ENCODE data around the gene TKT. TPM values are rescaled to one million over a fixed set of nuclear protein-coding genes. Genes with fewer than 3 reads are reported as not detected.

TKT gene
- polyA plus RNA-seq, 4 donors, result 58.8 to 407 (median 128) TPM

GRCh38 chr3:53229171-53229570 is 26.7 kb downstream of the TKT start:
- 97 to 100% (median 97%) methylated on average over 14 of the region's 14 CpGs for WGBS, 3 donors

GRCh38 chr3:53227993-53228885 is 27.6 kb downstream of the TKT start:
- Histone ChIP-seq H3K4me1 (ENCODE audit: control insufficient read depth in 3 of 3, insufficient read depth in 2 of 3, low read depth in 1 of 3, low read length in 2 of 3) (no peaks in the 10 kb centered on the region), H3K36me3 (ENCODE audit: control insufficient read depth in 3 of 3, insufficient read depth in 2 of 3, low read depth in 1 of 3, low read length in 3 of 3) (peaks cover 16 to 100% (median 32%) of the 10 kb centered on the region in 3 donors), H3K4me3 (ENCODE audit: low read depth in 1 of 3, low read length in 3 of 3) (no peak overlapping the region), H3K9me3 (ENCODE audit: control insufficient read depth in 2 of 2, insufficient read depth in 1 of 2, low read depth in 1 of 2, low read length in 1 of 2) (no peaks in the 10 kb centered on the region), H3K27me3 (ENCODE audit: control insufficient read depth in 3 of 3, insufficient read depth in 3 of 3, low read length in 3 of 3) (no peaks in the 10 kb centered on the region), H3K27ac (ENCODE audit: low read depth in 1 of 3, low read length in 2 of 3) (no peak overlapping the region)
- WGBS, 3 donors, result 87 to 89% (median 87%) methylated on average over 24 of the region's 24 CpGs
- DNase-seq (no peak), FAIRE-seq (no peak)

More at GRCh38 chr3:53229171-53229570, 26.7 kb downstream of the TKT start:
- no peak for FAIRE-seq
- Histone ChIP-seq H3K9me3 (ENCODE audit: control insufficient read depth in 2 of 2, insufficient read depth in 1 of 2, low read depth in 1 of 2, low read length in 1 of 2) (no peaks in the 10 kb centered on the region), H3K27me3 (ENCODE audit: control insufficient read depth in 3 of 3, insufficient read depth in 3 of 3, low read length in 3 of 3) (no peaks in the 10 kb centered on the region), H3K4me1 (ENCODE audit: control insufficient read depth in 3 of 3, insufficient read depth in 2 of 3, low read depth in 1 of 3, low read length in 2 of 3) (no peaks in the 10 kb centered on the region), H3K4me3 (ENCODE audit: low read depth in 1 of 3, low read length in 3 of 3) (no peak overlapping the region), H3K36me3 (ENCODE audit: control insufficient read depth in 3 of 3, insufficient read depth in 2 of 3, low read depth in 1 of 3, low read length in 3 of 3) (peaks cover 22 to 97% (median 32%) of the 10 kb centered on the region in 3 donors), H3K27ac (ENCODE audit: low read depth in 1 of 3, low read length in 2 of 3) (no peak overlapping the region)
- DNase-seq, result no peak

DNA sequence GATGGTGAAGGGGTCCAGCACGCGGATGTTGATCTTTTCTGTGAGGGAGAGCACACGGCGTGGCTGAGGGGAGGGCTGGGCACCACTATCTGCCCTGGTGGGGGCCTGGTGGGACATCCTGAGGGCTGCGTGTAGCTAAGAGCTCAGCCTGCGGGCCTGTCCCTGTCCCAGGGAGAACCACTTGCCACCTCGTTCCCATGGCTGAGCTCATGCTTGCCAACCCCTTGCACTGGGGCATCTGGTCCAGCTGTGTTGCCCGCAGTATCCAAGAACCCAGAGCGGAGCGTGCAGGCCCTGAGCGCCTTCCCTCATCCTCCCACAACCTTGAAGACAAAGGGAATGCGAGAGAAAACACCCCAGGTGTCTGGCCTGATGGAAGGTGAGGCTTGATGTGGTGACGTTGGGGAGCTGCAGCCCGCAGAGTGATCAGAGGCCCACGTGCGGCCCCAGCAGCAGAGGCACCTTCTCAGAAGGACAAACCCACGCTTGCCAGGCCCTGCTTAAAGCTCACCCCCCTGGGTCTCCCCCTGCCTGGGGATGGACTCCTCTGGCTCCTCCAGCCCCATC is 28.9 kb downstream of the TKT start:
- Histone ChIP-seq H3K9me3 (ENCODE audit: control insufficient read depth in 2 of 2, insufficient read depth in 1 of 2, low read depth in 1 of 2, low read length in 1 of 2) (peaks cover 0 to under 1% of the 10 kb centered on the region in 2 donors), H3K27ac (ENCODE audit: low read depth in 1 of 3, low read length in 2 of 3) (no peak overlapping the region), H3K36me3 (ENCODE audit: control insufficient read depth in 3 of 3, insufficient read depth in 2 of 3, low read depth in 1 of 3, low read length in 3 of 3) (peaks cover 12 to 97% (median 35%) of the 10 kb centered on the region in 3 donors), H3K4me3 (ENCODE audit: low read depth in 1 of 3, low read length in 3 of 3) (no peak overlapping the region), H3K27me3 (ENCODE audit: control insufficient read depth in 3 of 3, insufficient read depth in 3 of 3, low read length in 3 of 3) (no peaks in the 10 kb centered on the region), H3K4me1 (ENCODE audit: control insufficient read depth in 3 of 3, insufficient read depth in 2 of 3, low read depth in 1 of 3, low read length in 2 of 3) (no peaks in the 10 kb centered on the region)
- FAIRE-seq (no peak), DNase-seq (no peak)
- WGBS, 3 donors, result 92 to 94% (median 93%) methylated on average over 17 of the region's 17 CpGs

DNA sequence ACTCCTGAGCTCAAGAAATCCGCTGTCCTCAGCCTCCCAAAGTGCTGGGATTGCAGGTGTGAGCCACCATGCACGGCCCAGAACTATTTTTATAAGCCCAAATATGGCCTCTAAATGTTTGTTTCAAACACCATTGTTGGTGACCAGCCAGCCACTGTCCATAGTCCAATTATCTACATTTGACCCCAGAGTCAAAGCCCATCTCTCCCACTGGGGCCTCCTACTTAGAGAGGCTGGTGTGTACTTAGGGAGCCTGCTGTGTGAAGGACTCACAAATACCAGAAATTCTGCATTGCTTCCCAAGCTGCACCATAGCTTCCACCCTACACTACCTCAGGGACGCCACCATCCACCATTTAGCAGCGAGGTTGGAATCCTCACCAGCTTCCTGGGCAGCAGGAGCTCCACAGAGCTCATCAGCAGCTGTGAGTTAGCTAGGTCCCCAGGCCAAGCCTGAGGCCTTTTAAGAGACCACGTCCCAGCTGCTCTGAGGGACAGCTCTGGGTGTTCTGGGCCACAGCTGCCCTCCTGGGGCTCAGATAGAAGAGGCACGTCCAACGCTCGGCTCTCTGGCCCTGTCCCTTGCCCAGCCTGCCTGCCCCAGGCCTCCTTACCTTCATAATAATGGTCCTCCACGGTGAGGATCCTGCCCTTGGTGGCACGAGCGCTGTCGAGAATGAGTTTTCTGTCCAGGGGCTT is 29.5 kb downstream of the TKT start:
- H3K36me3 ChIP-seq (ENCODE audit: control insufficient read depth in 3 of 3, insufficient read depth in 2 of 3, low read depth in 1 of 3, low read length in 3 of 3), result peaks cover 12 to 92% (median 35%) of the 10 kb centered on the region in 3 donors
- H3K4me3 ChIP-seq (ENCODE audit: low read depth in 1 of 3, low read length in 3 of 3), result no peak overlapping the region
- H3K27ac ChIP-seq (ENCODE audit: low read depth in 1 of 3, low read length in 2 of 3), result no peak overlapping the region
- H3K27me3 ChIP-seq (ENCODE audit: control insufficient read depth in 3 of 3, insufficient read depth in 3 of 3, low read length in 3 of 3), result no peaks in the 10 kb centered on the region
- H3K4me1 ChIP-seq (ENCODE audit: control insufficient read depth in 3 of 3, insufficient read depth in 2 of 3, low read depth in 1 of 3, low read length in 2 of 3), result no peaks in the 10 kb centered on the region
- FAIRE-seq (no peak), DNase-seq (no peak)
- peaks cover 0 to 2% of the 10 kb centered on the region in 2 donors for H3K9me3 ChIP-seq (ENCODE audit: control insufficient read depth in 2 of 2, insufficient read depth in 1 of 2, low read depth in 1 of 2, low read length in 1 of 2)
- 89 to 95% (median 91%) methylated on average over 12 of the region's 12 CpGs for WGBS, 3 donors

DNA sequence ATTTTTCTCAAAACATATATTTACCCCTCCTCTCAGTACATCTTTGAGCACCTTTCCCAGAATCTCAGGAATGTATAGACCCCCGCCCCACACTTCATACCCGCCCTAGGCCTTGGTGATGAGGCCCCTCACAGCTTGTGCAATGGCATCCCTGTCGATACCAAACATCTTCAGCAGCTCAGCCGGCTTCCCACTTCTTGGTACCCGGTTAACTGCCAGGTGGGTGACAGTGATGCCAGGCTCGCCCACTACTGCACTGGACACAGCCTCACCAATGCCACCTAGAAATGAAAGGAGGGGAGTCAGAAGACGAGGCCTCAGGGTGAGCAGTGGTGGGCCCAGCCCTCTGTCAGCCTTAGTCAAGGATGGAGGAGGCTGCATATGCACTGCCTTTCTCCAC is 30.2 kb downstream of the TKT start:
- no peak for DNase-seq
- Histone ChIP-seq H3K27me3 (ENCODE audit: control insufficient read depth in 3 of 3, insufficient read depth in 3 of 3, low read length in 3 of 3) (no peaks in the 10 kb centered on the region), H3K36me3 (ENCODE audit: control insufficient read depth in 3 of 3, insufficient read depth in 2 of 3, low read depth in 1 of 3, low read length in 3 of 3) (peaks cover 12 to 85% (median 35%) of the 10 kb centered on the region in 3 donors), H3K4me1 (ENCODE audit: control insufficient read depth in 3 of 3, insufficient read depth in 2 of 3, low read depth in 1 of 3, low read length in 2 of 3) (no peaks in the 10 kb centered on the region), H3K27ac (ENCODE audit: low read depth in 1 of 3, low read length in 2 of 3) (no peak overlapping the region), H3K9me3 (ENCODE audit: control insufficient read depth in 2 of 2, insufficient read depth in 1 of 2, low read depth in 1 of 2, low read length in 1 of 2) (peaks cover 0 to 2% of the 10 kb centered on the region in 2 donors), H3K4me3 (ENCODE audit: low read depth in 1 of 3, low read length in 3 of 3) (no peak overlapping the region)
- FAIRE-seq, result no peak
- WGBS, 3 donors, result 87 to 90% (median 89%) methylated on average over 7 of the region's 7 CpGs

DNA sequence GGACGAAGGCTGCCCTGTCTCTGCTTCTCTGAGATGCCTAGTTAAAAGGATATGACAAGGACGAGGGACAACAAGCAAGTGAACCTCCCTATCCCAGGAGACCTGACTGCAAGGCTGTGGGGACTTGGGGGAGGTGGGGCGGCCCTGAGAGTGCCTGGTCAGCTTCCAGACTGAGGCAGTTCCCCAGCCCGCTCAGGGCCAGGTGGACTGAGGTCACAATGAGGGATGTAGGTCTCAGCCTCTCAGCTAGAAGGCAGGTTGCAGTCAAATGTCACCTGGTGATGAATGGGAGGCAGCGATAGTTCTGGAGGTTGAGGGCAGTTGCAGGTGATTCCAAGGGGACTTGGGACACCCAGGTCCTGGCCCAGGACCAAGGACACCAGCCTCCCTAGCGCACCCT is 30.6 kb downstream of the TKT start:
- no peak for FAIRE-seq
- H3K27me3 ChIP-seq (ENCODE audit: control insufficient read depth in 3 of 3, insufficient read depth in 3 of 3, low read length in 3 of 3), result no peaks in the 10 kb centered on the region
- peaks cover 0 to 2% of the 10 kb centered on the region in 2 donors for H3K9me3 ChIP-seq (ENCODE audit: control insufficient read depth in 2 of 2, insufficient read depth in 1 of 2, low read depth in 1 of 2, low read length in 1 of 2)
- 89 to 94% (median 92%) methylated on average over 6 of the region's 6 CpGs for WGBS, 3 donors
- no peaks in the 10 kb centered on the region for H3K4me1 ChIP-seq (ENCODE audit: control insufficient read depth in 3 of 3, insufficient read depth in 2 of 3, low read depth in 1 of 3, low read length in 2 of 3)
- H3K36me3 ChIP-seq (ENCODE audit: control insufficient read depth in 3 of 3, insufficient read depth in 2 of 3, low read depth in 1 of 3, low read length in 3 of 3), result peaks cover 11 to 81% (median 35%) of the 10 kb centered on the region in 3 donors
- no peak for DNase-seq
- no peak overlapping the region for H3K27ac ChIP-seq (ENCODE audit: low read depth in 1 of 3, low read length in 2 of 3)
- H3K4me3 ChIP-seq (ENCODE audit: low read depth in 1 of 3, low read length in 3 of 3), result no peak overlapping the region

- Histone ChIP-seq H3K4me1 (ENCODE audit: control insufficient read depth in 3 of 3, insufficient read depth in 2 of 3, low read depth in 1 of 3, low read length in 2 of 3) (no peaks in the 10 kb centered on the region), H3K4me3 (ENCODE audit: low read depth in 1 of 3, low read length in 3 of 3) (no peak overlapping the region), H3K36me3 (ENCODE audit: control insufficient read depth in 3 of 3, insufficient read depth in 2 of 3, low read depth in 1 of 3, low read length in 3 of 3) (peaks cover 9 to 74% (median 33%) of the 10 kb centered on the region in 3 donors), H3K9me3 (ENCODE audit: control insufficient read depth in 2 of 2, insufficient read depth in 1 of 2, low read depth in 1 of 2, low read length in 1 of 2) (peaks cover 0 to 2% of the 10 kb centered on the region in 2 donors), H3K27ac (ENCODE audit: low read depth in 1 of 3, low read length in 2 of 3) (no peak overlapping the region), H3K27me3 (ENCODE audit: control insufficient read depth in 3 of 3, insufficient read depth in 3 of 3, low read length in 3 of 3) (no peaks in the 10 kb centered on the region)
- no peak for DNase-seq
- no peak for FAIRE-seq
- 81 to 88% (median 82%) methylated on average over 5 of the region's 5 CpGs for WGBS, 3 donors
Measured at GRCh38 chr3:53224536-53224935, 31.3 kb downstream of the TKT start.

- Histone ChIP-seq H3K27ac (ENCODE audit: low read depth in 1 of 3, low read length in 2 of 3) (no peak overlapping the region), H3K9me3 (ENCODE audit: control insufficient read depth in 2 of 2, insufficient read depth in 1 of 2, low read depth in 1 of 2, low read length in 1 of 2) (peaks cover 0 to 2% of the 10 kb centered on the region in 2 donors), H3K4me3 (ENCODE audit: low read depth in 1 of 3, low read length in 3 of 3) (no peak overlapping the region), H3K4me1 (ENCODE audit: control insufficient read depth in 3 of 3, insufficient read depth in 2 of 3, low read depth in 1 of 3, low read length in 2 of 3) (no peaks in the 10 kb centered on the region), H3K27me3 (ENCODE audit: control insufficient read depth in 3 of 3, insufficient read depth in 3 of 3, low read length in 3 of 3) (no peaks in the 10 kb centered on the region), H3K36me3 (ENCODE audit: control insufficient read depth in 3 of 3, insufficient read depth in 2 of 3, low read depth in 1 of 3, low read length in 3 of 3) (peaks cover 9 to 69% (median 28%) of the 10 kb centered on the region in 3 donors)
- 88 to 90% (median 89%) methylated on average over 5 of the region's 5 CpGs for WGBS, 3 donors
- no peak for FAIRE-seq
- no peak for DNase-seq
Measured at GRCh38 chr3:53224026-53224425, 31.8 kb downstream of the TKT start.
